Gastrocnemius medialis (tissue), 4 donors: ENCODE measurements around the gene GALNT10.

Experiments used
- POLR2A ChIP-seq, 2 donors: fragments of 450-650 bp; IDR thresholded peaks; one replicate each; pipeline ENCODE4 v1.6.1; 2017; ENCODE audit warnings: antibody characterized with exemption in 2 of 2, mild to moderate bottlenecking in 2 of 2, moderate library complexity in 2 of 2
- TF ChIP-seq, protein P1 (sequence below), 5 experiments: fragments of 450-650 bp in 3 of 5; fragments of 200-600 bp in 2 of 5; sonication (generic) in 2 of 5; IDR thresholded peaks in 4 of 5; conservative IDR thresholded peaks in 1 of 5; 1 replicate in 4 of 5; 2 replicates in 1 of 5; pipeline ENCODE4 v1.5.1; 2016 to 2019; ENCODE audit warnings: antibody characterized with exemption in 5 of 5, mild to moderate bottlenecking in 3 of 5, moderate library complexity in 3 of 5

DNA sequence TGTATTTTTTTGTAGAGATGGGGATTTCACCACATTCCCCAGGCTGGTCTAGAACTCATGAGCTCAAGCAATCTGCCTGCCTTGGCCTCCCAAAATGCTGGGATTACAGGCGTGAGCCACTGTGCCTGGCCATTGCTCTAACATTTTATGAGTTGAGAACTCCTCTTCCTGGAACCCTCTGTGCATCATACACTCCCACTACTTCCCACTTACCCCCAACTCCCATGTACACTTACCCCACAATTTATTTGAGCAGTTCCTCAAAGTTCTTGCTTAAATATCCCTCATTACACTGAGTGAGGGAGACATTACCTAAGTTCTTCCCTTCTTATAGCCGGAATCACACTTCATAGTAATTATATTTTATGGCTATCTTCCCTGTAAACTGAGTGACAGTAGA, 42.9 kb upstream of the GALNT10 start:
- TF ChIP-seq, protein P1, sequence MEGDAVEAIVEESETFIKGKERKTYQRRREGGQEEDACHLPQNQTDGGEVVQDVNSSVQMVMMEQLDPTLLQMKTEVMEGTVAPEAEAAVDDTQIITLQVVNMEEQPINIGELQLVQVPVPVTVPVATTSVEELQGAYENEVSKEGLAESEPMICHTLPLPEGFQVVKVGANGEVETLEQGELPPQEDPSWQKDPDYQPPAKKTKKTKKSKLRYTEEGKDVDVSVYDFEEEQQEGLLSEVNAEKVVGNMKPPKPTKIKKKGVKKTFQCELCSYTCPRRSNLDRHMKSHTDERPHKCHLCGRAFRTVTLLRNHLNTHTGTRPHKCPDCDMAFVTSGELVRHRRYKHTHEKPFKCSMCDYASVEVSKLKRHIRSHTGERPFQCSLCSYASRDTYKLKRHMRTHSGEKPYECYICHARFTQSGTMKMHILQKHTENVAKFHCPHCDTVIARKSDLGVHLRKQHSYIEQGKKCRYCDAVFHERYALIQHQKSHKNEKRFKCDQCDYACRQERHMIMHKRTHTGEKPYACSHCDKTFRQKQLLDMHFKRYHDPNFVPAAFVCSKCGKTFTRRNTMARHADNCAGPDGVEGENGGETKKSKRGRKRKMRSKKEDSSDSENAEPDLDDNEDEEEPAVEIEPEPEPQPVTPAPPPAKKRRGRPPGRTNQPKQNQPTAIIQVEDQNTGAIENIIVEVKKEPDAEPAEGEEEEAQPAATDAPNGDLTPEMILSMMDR (IDR thresholded peaks at IDR 0.05 in 4 of 5, conservative IDR thresholded peaks at IDR 0.05 in 1 of 5): no peak
- no peak for TF ChIP-seq POLR2A (IDR thresholded peaks at IDR 0.05)
